ENCODE results near the gene TARS3. TPM values are rescaled to one million over a fixed set of nuclear protein-coding genes. Genes with fewer than 3 reads are reported as not detected.

TARS3 gene
- total RNA-seq, 1 experiment from 2014 or later: 28.8 TPM

DNA sequence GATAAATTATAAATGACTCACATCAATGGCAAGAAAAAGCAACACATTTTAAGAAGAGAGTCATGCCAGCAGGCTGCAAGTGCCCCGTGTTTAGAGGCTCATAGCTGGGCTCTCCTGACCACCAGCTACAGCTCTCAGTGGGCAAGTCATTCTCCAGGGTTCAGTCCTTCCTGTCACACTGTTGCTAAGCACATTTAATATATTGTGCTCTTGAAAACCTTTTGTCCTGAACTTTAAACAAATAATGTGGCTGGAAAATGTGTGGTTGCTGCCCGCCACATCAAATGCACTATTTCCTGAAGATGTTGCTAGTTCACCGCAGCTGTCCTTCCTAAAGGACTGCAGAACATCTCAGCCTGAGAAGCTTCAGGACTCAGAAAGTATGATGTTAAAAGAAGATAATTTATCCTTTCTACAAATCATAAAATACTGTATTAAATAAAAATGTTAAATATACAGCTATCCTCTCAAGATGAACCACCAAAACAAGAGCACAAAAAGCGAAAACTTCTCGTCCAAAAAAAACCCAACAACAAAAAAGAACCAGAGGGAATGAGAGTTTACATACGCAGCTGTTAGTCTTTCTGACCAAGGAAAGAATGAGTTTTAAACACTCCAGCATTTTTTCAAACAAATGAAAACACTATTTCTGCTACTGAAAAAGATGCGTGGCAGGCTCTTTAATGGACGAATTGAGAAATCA is 951 bp downstream of the TARS3 start:
- Histone ChIP-seq H3K27me3 (no peaks in the 10 kb centered on the region), H3K4me3 (peak overlapping the region; percentile 83), H3K36me3 (peaks cover 22% of the 10 kb centered on the region), H3K9me3 (replicated peaks) (no peaks in the 10 kb centered on the region), H3K27ac (peak overlapping the region; percentile 73), H3K4me1 (peaks cover 23% of the 10 kb centered on the region)
- DNase-seq: peak; percentile 17 to 44

DNA sequence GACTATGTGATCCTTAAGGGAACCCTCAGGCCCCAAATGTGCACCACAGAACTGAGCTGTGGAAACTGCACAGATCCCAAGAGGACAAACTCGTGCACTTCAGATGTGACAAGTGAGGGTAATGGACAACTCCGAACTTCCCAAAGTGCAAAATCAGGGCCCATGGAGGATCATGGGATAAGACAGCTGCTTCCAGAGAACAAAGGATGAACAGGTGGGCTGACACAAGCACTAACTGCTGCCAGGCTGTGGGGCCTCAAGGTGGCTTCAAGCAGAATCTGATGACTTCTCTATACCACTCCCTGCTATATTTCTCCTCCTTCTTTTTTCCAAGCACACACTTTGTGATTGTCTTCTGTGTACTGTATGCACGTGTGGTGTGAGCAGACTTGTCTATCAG is 5.4 kb downstream of the TARS3 start:
- Histone ChIP-seq H3K4me1 (peaks cover 21% of the 10 kb centered on the region), H3K9me3 (replicated peaks) (no peaks in the 10 kb centered on the region), H3K27me3 (no peaks in the 10 kb centered on the region), H3K4me3 (no peak overlapping the region), H3K36me3 (peaks cover 33% of the 10 kb centered on the region), H3K27ac (peak overlapping the region; percentile 51)
- DNase-seq: peak; percentile 54 to 79

DNA sequence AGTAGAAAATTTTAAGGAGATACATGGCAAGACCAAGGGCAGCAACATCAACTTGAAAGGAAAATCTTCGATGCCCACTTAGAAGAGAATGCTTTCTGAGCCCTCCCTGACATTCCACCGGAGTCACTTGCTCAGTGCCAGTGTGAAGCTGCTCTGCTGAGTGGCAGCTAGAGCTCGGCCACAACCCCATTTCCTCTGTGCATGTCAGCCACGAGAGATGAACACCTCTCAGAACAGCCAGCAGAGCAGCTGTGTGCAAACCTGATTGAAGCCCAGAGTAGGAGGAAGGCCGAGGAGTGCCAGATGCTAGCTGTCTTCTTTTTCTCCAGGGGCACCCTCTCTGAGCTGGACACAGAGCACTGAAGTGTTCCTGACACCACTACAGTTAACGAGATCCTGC is 12.2 kb downstream of the TARS3 start:
- Histone ChIP-seq H3K36me3 (peaks cover 25% of the 10 kb centered on the region), H3K9me3 (replicated peaks) (no peaks in the 10 kb centered on the region), H3K27ac (no peak overlapping the region), H3K4me1 (0 out of 2 replicates have a peak, but pooled peaks cover 3% of the 10 kb centered on the region), H3K4me3 (no peak overlapping the region), H3K27me3 (no peaks in the 10 kb centered on the region)
- DNase-seq: no peak

DNA sequence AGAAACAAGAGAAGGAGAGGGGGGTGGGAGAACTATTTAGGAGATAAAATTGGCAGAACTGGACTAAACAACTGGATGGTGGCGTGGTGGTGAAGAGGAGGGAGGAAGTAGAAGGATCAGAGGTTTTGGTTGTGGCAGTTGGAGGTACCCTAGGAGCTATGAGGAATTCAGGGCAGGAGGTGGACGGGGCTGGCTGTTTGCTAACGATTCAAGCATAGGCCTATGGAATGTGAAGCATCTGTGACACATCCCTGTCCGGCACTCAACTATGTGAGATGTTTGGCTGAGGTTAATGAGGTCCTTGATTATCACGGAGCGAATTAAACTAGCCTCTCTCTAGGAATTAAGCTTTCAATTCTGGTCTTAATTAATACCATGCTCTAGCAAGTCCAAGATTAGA is 13.5 kb downstream of the TARS3 start:
- Histone ChIP-seq H3K27me3 (no peaks in the 10 kb centered on the region), H3K27ac (no peak overlapping the region), H3K36me3 (peaks cover 25% of the 10 kb centered on the region), H3K9me3 (replicated peaks) (no peaks in the 10 kb centered on the region), H3K4me1 (0 out of 2 replicates have a peak, but pooled peaks cover 3% of the 10 kb centered on the region), H3K4me3 (no peak overlapping the region)
- peak; percentile 14 to 30 for DNase-seq

DNA sequence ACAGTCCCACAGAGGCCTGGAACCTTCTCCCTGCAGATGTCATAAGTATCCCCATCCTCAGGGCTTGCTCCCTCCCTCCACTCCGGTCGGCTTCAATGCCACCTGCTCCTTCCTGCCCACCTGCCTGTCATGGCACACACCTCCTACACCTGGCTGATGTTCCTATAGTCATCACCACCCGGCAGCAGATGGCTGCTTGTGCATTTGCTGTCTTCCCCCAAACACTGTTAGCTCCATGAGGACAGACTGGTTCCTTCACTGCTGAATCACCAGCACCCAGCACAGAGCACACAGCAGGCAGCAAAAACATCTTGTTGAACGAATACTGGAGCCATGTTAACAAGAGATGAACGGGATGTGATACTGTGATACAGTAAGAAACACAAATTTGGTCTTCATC is 14.8 kb downstream of the TARS3 start:
- DNase-seq: no peak

DNA sequence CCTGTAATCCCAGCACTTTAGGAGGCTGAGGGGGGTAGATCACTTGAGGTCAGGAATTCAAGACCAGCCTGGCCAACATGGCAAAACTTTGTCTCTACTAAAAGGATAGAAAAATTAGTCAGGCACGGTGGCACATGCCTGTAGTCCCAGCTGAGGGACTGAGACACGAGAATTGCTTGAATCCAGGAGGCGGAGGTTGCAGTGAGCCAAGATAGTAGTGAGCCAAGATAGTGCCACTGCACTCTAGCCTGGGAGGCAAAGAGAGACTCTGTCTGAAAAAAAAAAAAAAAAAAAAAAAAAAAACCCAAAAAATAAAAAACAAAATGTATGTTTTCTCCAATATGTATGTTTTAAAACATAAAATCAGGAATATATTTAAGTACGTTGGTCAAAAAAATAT is 16.3 kb downstream of the TARS3 start:
- DNase-seq: no peak

More for the DNA sequence above, 14.8 kb downstream of the TARS3 start:
- Histone ChIP-seq H3K4me3 (no peak overlapping the region), H3K36me3 (peaks cover 28% of the 10 kb centered on the region), H3K27ac (no peak overlapping the region), H3K4me1 (0 out of 2 replicates have a peak, but pooled peaks cover 3% of the 10 kb centered on the region), H3K9me3 (replicated peaks) (no peaks in the 10 kb centered on the region), H3K27me3 (no peaks in the 10 kb centered on the region)

DNA sequence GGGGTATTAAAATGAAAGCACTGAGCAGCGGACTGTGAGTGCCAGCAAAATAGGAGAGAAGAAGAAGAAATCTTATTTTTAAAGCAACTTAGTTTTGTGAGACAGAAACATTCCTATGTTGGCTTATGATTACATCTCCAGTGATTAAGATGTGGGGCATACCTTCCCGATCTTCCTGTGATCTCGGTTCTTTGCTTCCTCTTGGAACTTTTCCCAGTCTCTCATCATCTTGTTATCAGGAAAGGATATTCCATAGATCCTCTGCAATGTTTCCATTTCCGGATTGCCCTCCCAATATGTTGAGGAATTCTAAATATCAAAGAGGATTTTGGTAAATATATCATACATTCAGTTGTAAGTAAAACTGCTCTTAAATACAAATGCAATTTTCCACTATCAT is 22.2 kb downstream of the TARS3 start:
- H3K36me3 ChIP-seq: peaks cover 42% of the 10 kb centered on the region
- no peak overlapping the region for H3K27ac ChIP-seq
- no peaks in the 10 kb centered on the region for H3K9me3 ChIP-seq (replicated peaks)
- no peaks in the 10 kb centered on the region for H3K4me1 ChIP-seq
- H3K27me3 ChIP-seq: no peaks in the 10 kb centered on the region
- DNase-seq: no peak
- H3K4me3 ChIP-seq: no peak overlapping the region

More for the DNA sequence above, 16.3 kb downstream of the TARS3 start:
- Histone ChIP-seq H3K4me1 (0 out of 2 replicates have a peak, but pooled peaks cover 3% of the 10 kb centered on the region), H3K4me3 (no peak overlapping the region), H3K36me3 (peaks cover 21% of the 10 kb centered on the region), H3K27me3 (no peaks in the 10 kb centered on the region), H3K27ac (no peak overlapping the region), H3K9me3 (replicated peaks) (no peaks in the 10 kb centered on the region)

DNA sequence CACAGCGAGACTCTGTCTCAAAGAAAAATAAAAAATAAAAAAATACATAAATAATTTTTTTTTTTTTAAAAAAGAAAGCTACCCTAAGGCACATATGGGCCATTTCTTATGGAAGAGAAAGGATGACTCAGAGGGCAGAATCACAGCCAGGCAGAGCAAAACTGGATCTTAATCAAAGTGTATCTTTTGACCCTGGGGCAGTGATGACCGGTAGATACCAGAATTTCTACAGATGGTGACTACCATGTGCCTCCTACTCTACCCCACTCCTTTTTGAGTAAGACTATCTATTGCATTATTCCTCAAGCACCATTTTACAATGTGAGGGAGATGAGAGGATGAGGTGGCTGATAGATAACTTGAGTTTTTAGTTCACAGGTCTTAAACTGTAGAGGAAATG is 26.0 kb downstream of the TARS3 start:
- Histone ChIP-seq H3K9me3 (replicated peaks) (no peaks in the 10 kb centered on the region), H3K27ac (no peak overlapping the region), H3K4me3 (no peak overlapping the region), H3K4me1 (no peaks in the 10 kb centered on the region), H3K36me3 (peaks cover 42% of the 10 kb centered on the region), H3K27me3 (no peaks in the 10 kb centered on the region)
- DNase-seq: no peak

DNA sequence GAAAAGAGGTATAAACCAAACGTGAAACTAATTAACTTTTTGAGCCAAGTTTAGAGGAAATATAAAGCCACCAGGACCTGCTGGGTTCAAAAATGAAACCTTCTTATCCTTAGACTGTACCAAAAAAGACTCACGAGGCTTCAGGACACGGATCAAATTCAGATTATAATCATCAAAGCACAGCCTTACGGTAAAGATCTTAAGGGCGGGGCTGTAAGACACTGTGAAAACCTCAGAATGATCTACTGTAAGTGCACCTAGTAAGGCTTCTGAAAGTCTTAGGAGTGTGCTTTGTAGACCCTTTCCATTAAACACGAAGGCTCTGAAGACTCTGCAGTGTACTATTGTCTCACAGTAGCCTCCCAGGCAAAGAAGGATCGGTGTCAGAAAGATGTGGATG is 26.8 kb downstream of the TARS3 start:
- H3K27ac ChIP-seq: no peak overlapping the region
- no peaks in the 10 kb centered on the region for H3K4me1 ChIP-seq
- H3K27me3 ChIP-seq: no peaks in the 10 kb centered on the region
- no peak overlapping the region for H3K4me3 ChIP-seq
- no peak for DNase-seq
- peaks cover 45% of the 10 kb centered on the region for H3K36me3 ChIP-seq
- no peaks in the 10 kb centered on the region for H3K9me3 ChIP-seq (replicated peaks)

DNA sequence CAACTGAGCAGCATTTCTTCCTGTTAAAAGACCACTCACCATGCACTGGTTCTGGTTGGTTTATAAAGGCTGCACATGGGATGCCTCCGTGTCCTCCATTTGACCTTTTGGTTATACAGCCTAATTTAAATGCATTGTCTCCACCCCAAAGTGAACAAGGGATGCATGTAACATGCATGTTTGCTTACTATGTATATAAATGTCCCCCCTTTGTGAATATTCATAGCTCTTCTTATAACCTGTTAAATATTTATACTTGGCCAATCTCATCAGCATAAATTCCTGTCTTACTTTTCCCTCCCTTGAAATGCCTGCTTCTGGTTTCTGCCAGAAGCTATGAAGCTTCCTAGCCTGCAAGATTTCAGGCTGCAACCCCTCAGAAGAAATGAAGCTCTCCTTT is 27.4 kb downstream of the TARS3 start:
- Histone ChIP-seq H3K9me3 (replicated peaks) (no peaks in the 10 kb centered on the region), H3K27ac (no peak overlapping the region), H3K4me3 (no peak overlapping the region), H3K36me3 (peaks cover 45% of the 10 kb centered on the region), H3K27me3 (no peaks in the 10 kb centered on the region), H3K4me1 (no peaks in the 10 kb centered on the region)
- no peak for DNase-seq

DNA sequence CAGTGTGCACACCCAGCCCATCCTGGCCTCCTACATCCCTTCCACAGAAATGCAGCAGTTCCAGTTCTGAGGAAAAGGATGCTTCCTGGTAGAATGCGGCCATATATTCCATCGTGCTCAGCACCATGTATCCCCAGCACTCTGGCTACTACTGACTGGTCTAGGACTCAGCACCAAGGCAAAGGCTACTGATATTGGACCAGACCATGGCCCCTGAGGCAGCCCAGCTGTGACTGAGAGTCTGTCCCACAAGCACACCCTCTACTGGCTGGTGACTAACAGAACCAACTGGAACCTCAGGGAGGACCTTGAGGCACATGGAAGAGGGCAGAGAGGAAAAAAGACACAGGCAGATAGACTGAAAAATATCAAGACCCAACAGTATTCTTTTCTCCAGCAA is 30.0 kb downstream of the TARS3 start:
- Histone ChIP-seq H3K4me1 (no peaks in the 10 kb centered on the region), H3K27me3 (no peaks in the 10 kb centered on the region), H3K9me3 (replicated peaks) (no peaks in the 10 kb centered on the region), H3K36me3 (peaks cover 27% of the 10 kb centered on the region), H3K27ac (no peak overlapping the region), H3K4me3 (no peak overlapping the region)
- no peak for DNase-seq

DNA sequence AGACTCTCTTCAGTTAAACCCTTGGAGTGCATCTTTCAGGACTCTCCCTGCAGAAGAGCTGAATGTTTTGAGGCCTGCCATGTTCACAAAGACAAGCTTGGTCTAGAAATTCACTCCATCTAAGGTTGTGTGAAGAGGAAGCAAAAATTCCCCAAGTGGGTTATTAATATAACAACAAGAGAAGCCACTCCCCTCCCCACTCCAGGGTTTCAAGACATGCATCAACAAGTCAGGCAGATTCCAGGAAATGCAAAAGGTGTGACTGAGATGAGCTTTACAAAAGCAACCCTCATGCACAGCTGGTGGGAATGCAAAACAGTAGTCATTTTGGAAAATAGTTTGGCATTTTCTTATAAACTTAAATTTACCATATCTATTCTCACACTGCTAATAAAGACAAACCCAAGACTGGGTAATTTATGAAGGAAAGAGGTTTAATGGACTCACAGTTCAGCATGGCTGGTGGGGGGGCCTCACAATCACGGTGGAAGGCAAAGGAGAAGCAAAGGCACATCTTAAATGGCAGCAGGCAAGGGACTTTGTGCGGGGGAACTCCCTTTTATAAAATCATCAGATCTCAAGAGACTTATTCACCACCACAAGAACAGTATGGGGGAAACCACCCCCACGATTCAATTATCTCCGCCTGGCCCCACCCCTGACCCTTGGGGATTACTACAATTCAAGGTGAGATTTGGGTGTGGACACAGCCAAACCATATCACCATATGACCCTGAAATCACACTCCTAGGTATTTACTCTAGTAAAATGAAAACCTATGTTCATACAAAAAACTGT is 31.3 kb downstream of the TARS3 start:
- Histone ChIP-seq H3K4me1 (no peaks in the 10 kb centered on the region), H3K27me3 (no peaks in the 10 kb centered on the region), H3K36me3 (peaks cover 18% of the 10 kb centered on the region), H3K27ac (no peak overlapping the region), H3K4me3 (no peak overlapping the region), H3K9me3 (replicated peaks) (no peaks in the 10 kb centered on the region)
- no peak for DNase-seq

DNA sequence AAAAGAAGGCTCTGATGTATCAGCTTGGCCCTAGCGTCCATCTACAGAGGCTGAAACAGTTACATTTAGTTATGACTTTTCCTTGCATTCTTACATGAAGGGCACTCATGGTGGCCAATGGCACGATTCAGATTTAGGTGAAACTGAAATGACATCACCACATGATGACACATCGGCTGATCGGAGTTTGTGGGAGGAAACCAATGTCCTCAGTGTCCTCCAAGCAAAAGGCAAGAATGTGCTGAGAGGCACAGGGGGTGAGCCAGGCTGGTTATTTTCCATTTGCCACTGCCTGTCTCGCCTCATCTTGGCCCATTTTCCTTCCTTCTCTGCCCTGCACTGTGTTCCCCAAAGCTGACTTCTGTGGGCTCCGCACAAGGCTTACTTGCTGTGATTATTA is 34.4 kb downstream of the TARS3 start:
- Histone ChIP-seq H3K4me3 (no peak overlapping the region), H3K36me3 (peaks cover 9% of the 10 kb centered on the region; the same call in 1 of the 2 replicates), H3K27ac (no peak overlapping the region), H3K9me3 (replicated peaks) (no peaks in the 10 kb centered on the region), H3K4me1 (no peaks in the 10 kb centered on the region), H3K27me3 (no peaks in the 10 kb centered on the region)
- no peak for DNase-seq

DNA sequence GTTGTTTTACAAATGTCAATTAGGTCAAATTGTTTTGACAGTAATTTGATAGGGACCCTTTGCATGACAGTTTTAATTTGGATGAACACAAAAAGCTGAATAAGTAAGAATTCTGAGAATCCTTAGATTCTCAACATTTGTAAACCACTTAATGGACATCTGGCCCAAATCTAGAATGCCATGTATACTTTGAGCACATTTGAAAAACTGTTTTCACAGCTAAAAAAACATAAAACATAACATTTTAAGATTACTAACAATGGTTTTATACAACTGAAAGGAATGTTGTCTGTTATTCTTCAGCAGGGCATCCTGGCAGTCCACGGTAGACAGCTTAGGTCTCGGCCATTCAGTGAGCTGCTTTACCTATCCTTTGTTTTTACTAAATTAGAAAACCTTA is 37.6 kb downstream of the TARS3 start:
- H3K36me3 ChIP-seq: peaks cover 14% of the 10 kb centered on the region; the same call in 1 of the 2 replicates
- no peak overlapping the region for H3K4me3 ChIP-seq
- H3K4me1 ChIP-seq: no peaks in the 10 kb centered on the region
- H3K9me3 ChIP-seq (replicated peaks): no peaks in the 10 kb centered on the region
- no peak overlapping the region for H3K27ac ChIP-seq
- H3K27me3 ChIP-seq: no peaks in the 10 kb centered on the region
- DNase-seq: no peak

DNA sequence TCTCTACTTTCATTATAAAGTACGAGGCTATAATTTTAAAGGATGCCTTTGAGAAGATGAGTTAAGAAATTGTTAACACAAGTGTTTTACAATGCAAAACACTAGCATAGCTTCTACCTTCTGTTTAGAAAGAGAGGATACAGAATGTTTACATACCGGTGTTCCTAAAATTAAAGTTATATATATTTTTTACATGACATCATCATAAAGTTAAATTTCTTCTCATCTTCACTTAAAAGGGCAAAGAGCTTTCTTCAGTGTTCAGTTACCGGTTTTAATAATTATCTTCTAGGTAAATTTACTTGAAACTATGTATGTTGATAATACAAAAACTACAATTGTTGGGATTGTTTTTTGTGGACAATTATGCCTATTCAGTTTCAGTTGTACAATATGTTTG is 39.4 kb downstream of the TARS3 start:
- H3K9me3 ChIP-seq (replicated peaks): no peaks in the 10 kb centered on the region
- no peaks in the 10 kb centered on the region for H3K4me1 ChIP-seq
- H3K4me3 ChIP-seq: no peak overlapping the region
- H3K36me3 ChIP-seq: peaks cover 14% of the 10 kb centered on the region
- no peaks in the 10 kb centered on the region for H3K27me3 ChIP-seq
- no peak overlapping the region for H3K27ac ChIP-seq
- DNase-seq: no peak

Data from SJCRH30 (cell line).